ENCODE measurements around the gene LUZP2. TPM values are rescaled to one million over a fixed set of nuclear protein-coding genes. Genes with fewer than 3 reads are reported as not detected.

LUZP2 gene
- polyA plus RNA-seq, 1 donor (not counting 4 experiments of a cell fraction or from before 2014, with no cell fraction given): 0.08 TPM

- dilution Hi-C loops (cut with MboI; ENCODE audit: extremely low pct_ligation_motif_present, low sequenced_read_pairs): no loop called here
- FAIRE-seq (no peak), DNase-seq (ENCODE audit: low read depth, low spot score) (no peak)
- Histone ChIP-seq H3K27me3 (ENCODE audit: control insufficient read depth, extremely low read depth, insufficient read depth, low read length) (no peaks in the 10 kb centered on the region), H3K4me3 (ENCODE audit: control insufficient read depth in 2 of 3, extremely low read depth in 1 of 3, insufficient read depth in 2 of 3, low read depth in 1 of 3, low read length in 3 of 3) (no peak overlapping the region), H3K79me2 (ENCODE audit: control insufficient read depth, insufficient read depth, low read length) (no peaks in the 10 kb centered on the region), H4K20me1 (ENCODE audit: control insufficient read depth, extremely low read depth, insufficient read depth, low read length) (no peaks in the 10 kb centered on the region), H3K4me1 (ENCODE audit: control insufficient read depth, extremely low read depth, insufficient read depth, low read length) (no peaks in the 10 kb centered on the region), H3K9me3 (ENCODE audit: control insufficient read depth, low read depth, low read length) (no peaks in the 10 kb centered on the region), H3K36me3 (ENCODE audit: control insufficient read depth in 2 of 2, extremely low read depth in 1 of 2, insufficient read depth in 2 of 2, low read length in 2 of 2) (no peaks in the 10 kb centered on the region), H2AFZ (ENCODE audit: control insufficient read depth, low read length) (no peak overlapping the region), H3K4me2 (ENCODE audit: control insufficient read depth, extremely low read depth, insufficient read depth, low read depth, low read length) (no peak overlapping the region), H3K27ac (ENCODE audit: control insufficient read depth, insufficient read depth, low read length) (no peak overlapping the region), H3K9me1 (ENCODE audit: control insufficient read depth, extremely low read depth, insufficient read depth, low read length) (no peaks in the 10 kb centered on the region), H3K9ac (ENCODE audit: control insufficient read depth, extremely low read depth, insufficient read depth, low read length) (no peak overlapping the region)
- TF ChIP-seq EZH2 (IDR thresholded peaks at IDR 0.05; ENCODE audit: low read length): no peak
- TF ChIP-seq CTCF (optimal IDR thresholded peaks at IDR 0.05 in 1 of 3, IDR thresholded peaks at IDR 0.05 in 1 of 3, conservative IDR thresholded peaks at IDR 0.05 in 1 of 3; ENCODE audit: extremely low read depth in 1 of 3, insufficient read depth in 2 of 3, low read length in 3 of 3): no peak
Measured at GRCh38 chr11:25119416-25119815, 622.6 kb downstream of the LUZP2 start.

Small RNA genes within 50 kb of the gene (small RNA-seq; reads per million reads assigned to genes)
- gene RF00019 (ENCODE audit: insufficient read length in 3 of 3, low read depth in 3 of 3, low replicate concordance in 1 of 3): 0 reads per million in 3 experiments
